IMR-90 (cell line): ENCODE data around the gene KRTAP4-9.

Experiments
- CTCF ChIP-seq: conservative IDR thresholded peaks from 2 replicates; pipeline ENCODE4 v1.5.1; 2012; ENCODE audit warnings: mild to moderate bottlenecking, low read depth, low read length, improper control_type of control experiment
- ELK1 ChIP-seq: fragments of 150-350 bp; IDR thresholded peaks from 2 replicates; pipeline ENCODE4 v1.6.1; 2016; ENCODE audit warnings: low read depth, mild to moderate bottlenecking, low read length, moderate library complexity, borderline replicate concordance
- POLR2A ChIP-seq: IDR thresholded peaks from 2 replicates; pipeline ENCODE4 v1.6.1; 2012; ENCODE audit warnings: mild to moderate bottlenecking, low read depth, low read length
- RAD21 ChIP-seq: IDR thresholded peaks from 2 replicates; pipeline ENCODE4 v1.6.1; 2012; ENCODE audit warnings: low read length, improper control_type of control experiment

GRCh38 chr17:41150026-41150425 is 44.8 kb downstream of the KRTAP4-9 start:
- no peak for TF ChIP-seq CTCF
- TF ChIP-seq RAD21 = no peak
- no peak for TF ChIP-seq POLR2A
- TF ChIP-seq ELK1 = no peak
